Gastroesophageal sphincter (tissue), 3 donors: ENCODE measurements around the gene ZNF503.
"Not testable (repeated sequence)": the region's sequence is repeated elsewhere in the genome, so short reads cannot be mapped to it uniquely, and the experiment has no call there.

Experiments used
- EP300 ChIP-seq: sonication (generic); formaldehyde crosslinking; IDR thresholded peaks from one replicate; pipeline ENCODE4 v1.6.1; 2017; ENCODE audit warnings: antibody characterized with exemption, mild to moderate bottlenecking
- POLR2A ChIP-seq, 2 donors: fragments of 450-650 bp; IDR thresholded peaks; one replicate each; pipeline ENCODE4 v1.6.1; 2017; ENCODE audit warnings: antibody characterized with exemption in 2 of 2, mild to moderate bottlenecking in 2 of 2, moderate library complexity in 1 of 2
- TF ChIP-seq, protein P1 (sequence below), 4 experiments: fragments of 200-600 bp in 2 of 4; fragments of 450-650 bp in 2 of 4; sonication (generic) in 1 of 4; IDR thresholded peaks; one replicate each; pipeline ENCODE4 v1.5.1; 2017 to 2019; ENCODE audit warnings: antibody characterized with exemption in 4 of 4, mild to moderate bottlenecking in 2 of 4, moderate library complexity in 2 of 4

DNA sequence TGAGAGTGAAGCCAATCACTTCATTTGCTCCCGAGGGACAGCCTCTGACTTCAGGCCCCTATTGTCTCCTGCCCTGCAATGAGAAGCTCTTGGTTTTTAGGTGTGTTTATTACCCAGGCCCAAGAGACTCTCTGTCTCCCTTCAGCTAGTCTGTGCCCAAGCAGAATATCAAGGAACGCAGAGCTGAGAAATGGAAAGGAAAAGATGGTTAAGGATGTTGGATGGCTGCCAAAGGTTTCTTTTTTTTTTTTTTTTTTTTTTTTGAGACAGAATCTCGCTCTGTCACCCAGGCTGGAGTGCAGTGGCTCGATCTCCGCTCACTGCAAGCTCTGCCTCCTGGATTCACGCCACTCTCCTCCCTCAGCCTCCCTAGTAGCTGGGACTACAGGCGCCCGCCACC lies 41.7 kb downstream of the ZNF503 start:
- TF ChIP-seq, protein P1, sequence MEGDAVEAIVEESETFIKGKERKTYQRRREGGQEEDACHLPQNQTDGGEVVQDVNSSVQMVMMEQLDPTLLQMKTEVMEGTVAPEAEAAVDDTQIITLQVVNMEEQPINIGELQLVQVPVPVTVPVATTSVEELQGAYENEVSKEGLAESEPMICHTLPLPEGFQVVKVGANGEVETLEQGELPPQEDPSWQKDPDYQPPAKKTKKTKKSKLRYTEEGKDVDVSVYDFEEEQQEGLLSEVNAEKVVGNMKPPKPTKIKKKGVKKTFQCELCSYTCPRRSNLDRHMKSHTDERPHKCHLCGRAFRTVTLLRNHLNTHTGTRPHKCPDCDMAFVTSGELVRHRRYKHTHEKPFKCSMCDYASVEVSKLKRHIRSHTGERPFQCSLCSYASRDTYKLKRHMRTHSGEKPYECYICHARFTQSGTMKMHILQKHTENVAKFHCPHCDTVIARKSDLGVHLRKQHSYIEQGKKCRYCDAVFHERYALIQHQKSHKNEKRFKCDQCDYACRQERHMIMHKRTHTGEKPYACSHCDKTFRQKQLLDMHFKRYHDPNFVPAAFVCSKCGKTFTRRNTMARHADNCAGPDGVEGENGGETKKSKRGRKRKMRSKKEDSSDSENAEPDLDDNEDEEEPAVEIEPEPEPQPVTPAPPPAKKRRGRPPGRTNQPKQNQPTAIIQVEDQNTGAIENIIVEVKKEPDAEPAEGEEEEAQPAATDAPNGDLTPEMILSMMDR (IDR thresholded peaks at IDR 0.05), result not testable (repeated sequence)
- not testable (repeated sequence) for TF ChIP-seq POLR2A (IDR thresholded peaks at IDR 0.05); EP300
